GM21786 (cell line): ENCODE results near the gene YES1.
"Not testable (repeated sequence)": the region's sequence is repeated elsewhere in the genome, so short reads cannot be mapped to it uniquely, and the experiment has no call there.

Experiments used
- ATAC-seq: cut with Tn5 transposase; IDR thresholded peaks from one replicate; pipeline ENCODE4 v1.9.1; 2021; ENCODE audit not compliant: unreplicated experiment

The YES1 gene

DNA sequence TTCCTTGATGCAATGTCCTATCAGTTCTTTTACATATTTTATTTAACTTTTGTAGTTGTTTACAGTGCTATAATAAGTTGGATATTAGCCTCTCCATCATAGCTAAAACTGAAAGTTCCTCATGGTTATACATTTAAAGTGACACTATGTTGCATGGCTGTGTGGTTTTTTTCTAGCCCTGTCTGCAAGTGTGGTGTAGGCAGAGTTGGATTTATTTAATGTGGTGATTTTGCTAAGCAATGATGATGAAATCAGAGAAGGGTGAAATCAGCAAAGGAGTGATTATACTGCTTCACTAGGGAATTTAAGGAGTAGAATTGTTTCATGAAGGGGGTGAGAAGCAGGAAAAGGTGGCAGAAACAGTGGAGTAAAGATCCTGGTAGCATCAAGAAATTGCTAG is 81.3 kb downstream of the YES1 start:
- ATAC-seq = no peak

DNA sequence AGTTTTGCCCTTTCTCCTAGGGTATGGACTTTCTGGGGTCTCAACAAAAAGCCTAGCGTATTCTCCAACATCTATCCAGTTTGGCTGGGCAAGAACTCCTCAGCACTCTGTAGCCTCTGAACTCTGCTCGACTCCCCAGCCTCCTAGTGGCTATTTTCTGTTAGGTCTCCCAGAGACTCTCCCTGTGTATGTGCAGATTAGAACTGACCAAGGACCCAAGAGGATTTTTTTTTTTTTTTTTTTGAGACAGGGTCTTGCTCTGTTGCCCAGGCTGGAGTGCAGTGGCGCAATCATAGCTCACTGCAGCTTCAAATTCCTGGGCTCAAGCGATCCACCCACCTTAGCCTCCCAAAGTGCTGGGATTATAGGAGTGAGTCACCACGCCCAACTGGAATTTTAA is 81.9 kb downstream of the YES1 start:
- ATAC-seq = not testable (repeated sequence)

DNA sequence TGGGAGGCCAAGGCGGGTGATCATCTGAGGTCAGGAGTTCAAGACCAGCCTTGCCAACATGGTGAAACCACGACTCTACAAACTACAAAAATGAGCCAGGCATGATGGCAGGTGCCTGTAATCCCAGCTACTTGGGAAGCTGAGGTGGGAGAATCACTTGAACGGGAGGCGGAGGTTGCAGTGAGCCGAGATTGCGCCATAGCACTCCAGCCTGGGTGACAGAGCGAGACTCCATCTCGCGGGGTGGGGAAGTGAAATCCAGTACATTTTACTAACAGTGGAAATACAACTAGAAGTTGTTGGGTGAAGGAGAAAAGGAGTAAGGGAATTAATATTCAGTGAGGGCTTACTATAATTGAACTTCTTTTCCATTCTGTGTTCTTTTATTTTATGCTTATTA is 86.4 kb downstream of the YES1 start:
- ATAC-seq = no peak

DNA sequence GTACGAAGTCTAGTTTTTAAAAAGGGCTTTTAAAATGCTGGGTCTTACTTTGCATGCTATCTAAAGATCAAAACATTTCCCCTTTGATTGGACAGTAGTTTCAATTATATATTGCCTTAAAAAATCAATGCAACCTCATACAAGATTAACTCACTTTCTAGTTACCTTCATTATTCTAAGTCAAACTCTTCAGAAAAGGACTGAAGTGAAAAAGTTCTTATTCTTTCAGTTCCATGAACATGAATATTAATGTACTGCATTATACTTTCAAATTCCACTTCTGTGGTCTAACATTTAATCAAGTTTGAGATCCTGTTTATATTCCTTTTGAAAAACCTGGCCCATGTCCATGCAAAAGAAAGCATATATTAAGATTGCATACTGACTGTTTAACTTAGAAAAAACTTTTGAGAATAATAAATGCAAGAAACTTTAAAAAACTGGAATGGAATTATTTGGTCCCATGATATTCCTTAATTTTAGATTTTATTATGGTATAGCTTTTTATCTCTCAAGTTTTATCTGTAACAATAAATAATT is 88.4 kb downstream of the YES1 start:
- ATAC-seq = no peak

DNA sequence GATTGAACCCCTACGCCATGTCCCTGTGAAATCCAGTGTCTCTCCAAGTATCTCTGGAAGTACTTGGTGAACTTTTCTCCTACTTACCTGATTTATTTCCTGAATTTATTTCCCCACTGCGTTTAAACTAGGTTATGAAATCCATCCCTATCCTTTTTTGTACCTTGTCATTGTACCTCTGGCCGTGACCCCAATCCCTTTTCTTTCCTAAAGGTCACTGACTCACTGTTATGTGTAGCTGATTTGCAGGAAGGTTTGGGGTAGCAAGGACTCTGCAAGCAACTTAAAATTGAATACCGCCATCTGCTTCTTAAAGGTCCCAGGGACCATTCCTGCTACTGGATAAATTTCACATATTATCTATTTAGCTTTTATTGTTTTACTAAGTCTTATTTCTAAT is 95.0 kb downstream of the YES1 start:
- ATAC-seq = no peak

DNA sequence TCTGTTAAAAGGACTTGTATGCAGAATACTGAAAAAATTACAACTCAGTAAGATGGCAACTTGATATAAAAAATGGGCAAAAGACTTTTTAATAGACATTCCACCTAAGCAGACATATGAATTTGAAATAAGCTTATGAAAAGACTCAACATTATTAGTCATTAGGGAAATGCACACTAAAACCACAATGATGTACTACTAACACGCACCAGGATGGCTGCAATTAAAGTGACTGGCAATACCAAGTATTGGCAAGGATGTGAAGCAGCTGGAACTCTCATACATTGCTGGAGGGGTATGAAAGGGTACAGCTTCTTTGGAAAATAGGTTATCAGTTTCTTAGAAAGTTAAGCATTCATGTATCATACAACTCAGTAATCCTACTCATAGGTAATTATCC is 96.4 kb downstream of the YES1 start:
- no peak for ATAC-seq

DNA sequence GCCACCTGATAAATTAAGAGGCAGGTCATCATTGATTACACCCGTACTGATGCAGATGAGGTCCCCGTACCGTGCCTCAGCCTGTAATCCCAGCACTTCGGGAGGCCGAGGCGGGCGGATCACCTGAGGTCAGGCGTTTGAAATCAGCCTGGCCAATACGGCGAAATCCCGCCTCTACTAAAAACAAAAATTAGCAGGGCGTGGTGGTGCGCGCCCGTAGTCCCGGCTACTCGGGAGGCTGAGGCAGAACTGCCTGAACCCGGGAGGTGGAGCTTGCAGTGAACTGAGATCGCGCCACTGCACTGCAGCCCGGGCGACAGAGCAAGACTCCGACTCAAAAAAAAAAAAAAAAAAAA is 98.9 kb downstream of the YES1 start:
- ATAC-seq = no peak

DNA sequence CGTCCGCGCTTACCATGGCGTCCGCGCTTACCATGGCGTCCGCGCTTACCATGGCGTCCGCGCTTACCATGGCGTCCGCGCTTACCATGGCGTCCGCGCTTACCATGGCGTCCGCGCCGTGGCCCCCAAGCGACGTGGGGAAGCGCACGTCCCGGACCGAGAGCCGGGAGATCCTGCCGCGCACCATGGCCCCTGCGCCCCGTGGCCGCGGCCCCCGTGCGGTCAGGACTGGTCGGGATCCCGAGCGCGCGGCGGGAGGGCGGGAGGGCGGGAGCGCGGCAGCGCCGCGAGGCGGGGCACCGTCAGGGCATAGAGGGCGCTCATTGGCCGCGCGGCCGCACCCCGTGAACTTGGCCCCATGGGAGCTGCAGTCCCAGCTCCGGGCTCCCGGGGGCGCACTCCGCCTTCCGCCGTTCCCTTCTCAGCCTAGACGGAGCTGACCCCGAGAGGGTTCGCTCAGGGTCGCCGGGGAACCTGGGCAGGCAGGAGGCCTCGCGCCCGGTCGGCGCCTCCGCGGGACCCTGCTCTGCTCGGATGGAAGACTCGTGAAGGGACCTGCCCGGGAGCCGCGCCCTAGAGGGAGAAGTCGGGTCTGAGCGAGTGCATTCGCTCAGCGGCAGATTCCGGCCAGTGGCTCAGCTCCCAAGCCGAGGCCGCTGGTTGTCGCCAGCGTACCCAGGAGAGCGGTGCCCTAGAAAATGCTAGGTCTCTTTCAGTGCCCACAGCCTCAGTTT is 99.5 kb downstream of the YES1 start, which contains the start of gene ENOSF1:
Gene ENOSF1, minus strand, starts transcription at position 230 of the 734 bp plus-strand sequence. Its CDS starts 43 bp downstream, at position 187.
- ATAC-seq = peak; percentile 79

DNA sequence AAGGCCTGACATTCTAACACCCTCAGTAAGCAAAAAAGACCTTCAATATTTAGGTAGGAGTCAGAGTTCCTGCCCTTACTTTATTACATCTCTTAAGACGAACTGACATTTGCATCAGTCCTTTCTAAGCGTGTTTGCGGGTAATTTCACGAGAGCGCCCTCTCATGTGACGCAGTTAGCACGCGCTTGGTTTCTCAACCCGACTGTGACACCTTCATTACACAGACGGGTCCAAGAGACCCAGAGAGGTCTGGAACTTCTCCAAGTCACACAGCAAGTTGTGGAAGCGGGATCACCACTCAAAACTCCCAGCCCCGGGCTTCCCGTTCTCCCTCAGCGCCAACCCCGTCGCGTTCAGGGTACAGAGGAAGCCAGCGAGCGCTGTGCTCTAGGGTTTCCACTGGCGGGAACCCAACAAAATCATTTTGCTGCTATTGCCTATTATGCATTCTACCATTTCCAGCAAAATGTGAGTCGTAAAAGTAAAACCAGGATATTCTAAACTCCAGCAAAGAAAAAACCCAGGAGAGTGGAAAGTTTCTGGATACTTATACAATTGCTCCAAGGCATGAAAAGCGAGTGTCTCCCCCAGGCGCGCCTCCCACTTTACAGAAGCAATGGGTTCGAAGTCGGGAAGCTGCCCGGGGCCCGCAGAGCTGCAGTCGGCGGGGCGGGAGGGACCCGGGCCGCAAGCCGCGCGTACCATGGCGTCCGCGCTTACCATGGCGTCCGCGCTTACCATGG is 100.2 kb downstream of the YES1 start:
- ATAC-seq = peak; percentile 69

DNA sequence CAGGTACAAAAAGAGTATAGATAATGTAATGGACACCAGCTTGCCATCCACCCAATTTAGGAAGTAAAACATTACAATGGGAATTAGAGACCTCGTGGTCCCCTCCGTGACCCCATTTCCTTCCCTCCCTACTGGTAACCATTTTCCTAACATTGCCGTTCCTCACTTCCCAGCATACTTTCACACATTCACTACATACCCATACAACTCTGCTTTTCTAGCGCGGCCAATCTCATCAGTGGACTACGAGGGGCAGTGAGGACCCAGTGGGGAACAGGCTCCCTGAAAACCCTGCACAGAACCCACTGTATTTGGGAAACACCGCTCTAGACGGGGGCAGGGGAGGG is 100.8 kb downstream of the YES1 start:
- peak; percentile 5 for ATAC-seq

DNA sequence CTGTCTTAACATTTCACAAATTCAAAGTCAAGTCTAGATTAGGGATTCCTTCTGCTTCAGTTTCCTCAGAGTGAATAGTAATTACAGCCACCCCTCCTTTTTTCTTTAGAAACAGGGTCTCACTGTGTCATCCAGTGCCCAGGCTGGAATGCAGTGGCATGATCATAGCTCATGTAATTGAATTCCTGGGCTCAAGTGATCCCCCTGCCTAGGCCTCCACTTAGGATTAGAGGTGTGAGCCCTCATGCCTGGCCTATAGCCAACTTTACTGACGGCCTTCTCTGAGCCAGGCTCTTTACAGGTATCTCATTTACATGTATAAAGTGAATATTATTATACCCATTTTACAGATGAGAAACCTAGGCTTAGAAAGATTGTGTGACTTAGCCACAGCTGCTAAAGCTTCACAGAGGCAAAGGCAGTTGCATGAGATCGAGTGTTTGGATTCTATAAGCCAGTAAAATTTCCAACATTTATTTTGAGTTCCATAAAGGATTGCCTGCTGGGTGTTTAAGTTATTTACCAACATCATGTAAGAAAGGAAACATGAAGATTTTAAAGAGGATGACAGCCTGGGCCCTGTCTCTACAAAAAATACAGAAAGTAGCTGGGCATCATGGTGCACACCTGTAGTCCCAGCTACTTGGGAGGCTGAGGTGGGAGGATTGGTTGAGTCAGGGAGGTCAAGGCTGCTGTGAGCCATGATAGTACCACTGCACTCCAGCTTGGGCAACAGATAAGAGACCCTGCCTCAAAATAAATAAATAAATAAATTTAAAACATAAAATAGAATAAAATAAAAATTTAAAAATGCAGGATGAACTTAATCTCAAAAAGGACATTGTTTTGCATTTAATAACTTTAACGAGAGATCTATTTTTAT is 101.4 kb downstream of the YES1 start:
- no peak for ATAC-seq

DNA sequence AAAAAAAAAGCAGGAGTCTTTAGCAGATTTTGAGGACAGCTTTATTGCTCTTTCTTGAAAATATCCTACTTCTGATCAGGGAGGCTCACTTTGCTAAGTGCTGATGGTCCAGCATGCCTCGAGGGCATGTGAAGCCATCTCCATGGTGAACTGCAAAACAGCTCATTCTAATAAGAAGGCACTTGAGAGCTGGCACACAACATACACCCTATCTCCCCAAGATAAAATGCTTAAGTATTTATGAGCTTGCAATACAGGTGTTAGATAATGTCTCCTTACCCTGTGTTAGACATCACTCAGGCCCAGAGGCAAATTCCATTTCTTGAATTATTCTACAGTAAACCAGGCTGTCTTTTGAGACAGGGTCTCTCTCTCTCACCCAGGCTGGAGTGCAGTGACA is 102.3 kb downstream of the YES1 start:
- ATAC-seq = no peak

DNA sequence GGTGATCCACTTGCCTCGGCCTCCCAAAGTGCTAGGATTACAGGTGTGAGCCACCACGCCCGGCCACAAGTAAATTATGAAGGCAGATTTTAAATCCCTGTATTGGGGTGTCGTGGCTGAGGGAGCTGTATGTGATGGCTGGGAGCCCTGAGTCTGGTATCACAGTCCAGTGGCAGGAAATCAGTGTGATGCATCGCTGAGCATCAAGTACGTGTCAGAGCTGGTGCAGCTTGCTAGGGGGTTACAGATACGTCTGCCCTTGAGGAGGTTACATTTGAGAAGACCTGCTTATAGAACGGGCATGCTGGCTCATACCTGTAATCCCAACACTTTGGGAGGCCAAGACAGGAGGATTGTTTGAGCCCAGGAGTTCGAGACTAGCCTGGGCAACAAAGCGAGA is 103.9 kb downstream of the YES1 start:
- ATAC-seq = no peak

DNA sequence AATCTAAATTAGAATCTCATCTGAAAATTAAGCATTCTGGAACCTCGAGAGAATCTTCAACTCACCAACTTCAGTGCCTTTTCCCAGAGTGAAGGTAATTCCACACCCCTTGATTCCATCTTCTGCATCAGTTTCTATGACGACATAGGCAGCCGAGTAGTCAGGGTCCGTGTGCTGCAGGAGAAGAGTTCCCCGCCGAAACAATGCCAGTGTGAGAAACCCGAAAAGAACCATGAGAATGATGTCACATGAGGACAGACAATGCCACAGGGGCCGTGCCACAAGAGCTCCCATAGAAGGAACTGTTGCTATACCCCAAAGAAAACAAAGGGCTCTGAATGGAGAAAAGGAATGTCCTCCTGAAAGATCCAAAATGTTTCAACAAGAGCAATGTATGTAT is 105.6 kb downstream of the YES1 start:
- no peak for ATAC-seq

DNA sequence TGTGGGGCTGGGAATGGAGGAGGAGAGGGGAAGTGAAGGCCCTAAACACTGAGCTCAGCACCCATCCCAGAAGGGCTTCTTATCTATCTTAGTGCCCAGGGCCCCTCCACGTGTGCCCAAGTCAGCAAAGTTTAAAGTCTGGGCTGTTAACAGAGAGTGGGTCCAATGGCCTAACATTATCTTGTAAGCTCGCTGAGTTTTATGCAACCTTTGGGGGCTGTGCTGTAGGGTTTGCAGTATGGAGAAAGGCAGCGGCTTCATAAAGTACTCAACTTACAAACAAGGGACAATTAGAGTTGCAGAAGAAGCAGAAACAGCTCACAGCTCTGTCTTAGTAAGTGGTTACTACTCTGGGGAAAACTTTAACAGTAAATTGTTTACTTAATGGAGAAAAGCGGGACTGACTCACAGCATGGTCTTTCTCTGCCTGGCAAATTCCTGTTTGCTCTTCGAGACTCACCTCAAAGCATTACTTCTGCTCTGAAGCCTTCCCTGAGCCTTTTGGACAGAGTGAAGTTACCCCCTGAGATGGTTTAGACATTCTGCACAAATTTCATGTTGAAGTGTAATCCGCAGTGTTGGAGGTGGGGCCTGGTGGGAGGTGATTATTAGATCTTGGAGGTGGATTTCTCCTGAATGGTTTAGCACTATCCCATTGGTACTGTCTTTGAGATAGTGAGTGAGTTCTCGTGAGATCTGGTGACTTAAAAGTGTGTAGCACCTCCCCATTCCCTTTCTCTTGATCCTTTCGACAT is 108.7 kb downstream of the YES1 start:
- ATAC-seq = no peak

DNA sequence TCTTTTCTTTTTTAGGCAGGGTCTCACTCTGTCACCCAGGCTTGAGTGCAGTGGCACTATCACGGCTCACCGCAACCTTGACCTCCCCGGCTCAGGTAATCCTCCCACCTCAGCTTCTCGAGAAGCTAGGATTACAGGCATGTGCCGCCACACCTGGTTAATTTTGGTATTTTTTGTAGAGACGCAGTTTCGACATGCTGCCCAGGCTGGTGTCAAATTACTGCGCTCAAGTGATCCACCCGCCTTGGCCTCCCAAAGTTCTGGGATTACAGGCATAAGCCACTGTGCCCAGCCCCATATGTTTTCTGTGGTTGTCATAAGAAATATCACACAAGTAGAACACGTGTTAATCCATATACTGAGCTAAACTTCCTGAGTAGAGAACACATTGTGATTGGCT is 114.2 kb downstream of the YES1 start:
- no peak for ATAC-seq

DNA sequence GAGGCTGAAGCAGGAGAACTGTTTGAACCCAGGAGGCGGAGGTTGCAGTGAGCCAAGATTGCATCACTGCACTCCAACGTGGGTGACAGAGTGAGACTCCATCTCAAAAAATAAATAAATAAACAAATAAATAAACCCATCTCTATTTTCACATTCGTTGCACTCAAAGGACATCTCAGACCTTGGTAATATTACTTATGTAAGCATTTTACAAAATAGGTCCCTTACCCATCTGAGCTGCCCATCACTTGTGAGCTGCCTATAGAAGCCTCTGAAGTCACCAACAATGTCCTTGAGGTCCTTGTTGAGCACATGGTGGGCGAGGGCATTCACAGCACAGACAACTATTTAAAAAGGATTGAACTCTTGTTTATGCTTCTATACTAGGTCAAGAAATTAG is 115.0 kb downstream of the YES1 start:
- no peak for ATAC-seq

DNA sequence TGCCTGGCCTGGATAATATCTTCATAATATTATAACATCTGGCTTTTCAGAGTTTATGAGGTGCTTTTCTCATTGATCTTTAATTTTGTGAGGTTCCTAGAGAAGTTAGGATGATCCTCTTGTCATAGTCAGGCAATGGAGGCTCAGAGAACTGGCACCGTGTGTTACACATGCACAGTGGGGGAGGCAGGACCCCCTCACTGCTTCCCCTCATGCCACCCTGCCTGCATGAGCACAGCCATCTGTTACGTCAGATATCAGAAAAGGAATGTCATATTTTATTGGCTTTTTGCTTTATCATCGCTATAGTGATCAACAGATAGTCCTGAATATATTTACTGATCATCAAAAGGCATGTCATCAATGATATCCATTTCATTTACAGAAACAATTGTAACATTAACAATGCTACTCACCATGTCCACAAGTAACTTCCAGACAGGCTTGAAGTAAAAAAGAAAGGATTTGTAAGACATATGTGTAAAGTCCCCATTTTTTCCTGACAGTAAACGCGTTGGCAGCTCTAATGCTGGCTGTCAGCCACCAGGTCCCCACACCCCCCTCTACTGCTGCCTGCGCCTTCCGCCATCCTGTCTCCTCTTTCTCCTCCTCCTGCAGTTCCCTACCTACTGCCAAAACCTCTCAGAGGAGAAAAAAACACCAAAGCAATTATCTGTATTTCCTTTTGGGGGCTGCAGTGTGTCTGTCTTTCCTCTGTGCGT is 118.4 kb downstream of the YES1 start:
- ATAC-seq = no peak

DNA sequence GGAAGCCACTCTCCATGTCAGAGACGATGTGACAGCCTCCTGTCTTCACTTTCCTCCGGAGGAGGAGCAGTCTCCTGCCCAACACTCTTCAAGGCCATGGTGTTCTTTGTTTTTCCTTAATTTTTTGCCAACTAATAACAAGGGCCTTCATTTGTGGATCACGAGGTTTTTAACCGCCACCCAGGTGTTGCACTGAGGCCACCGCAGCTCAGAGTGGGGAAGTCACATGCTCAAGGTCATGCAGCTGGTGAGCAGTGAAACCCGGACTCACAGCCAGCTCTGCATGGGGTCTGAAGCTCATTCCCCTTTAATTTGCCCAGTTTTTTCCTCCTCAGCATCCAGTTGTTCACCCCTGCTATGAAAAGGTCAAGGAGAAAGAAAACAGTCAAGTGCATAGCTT is 119.2 kb downstream of the YES1 start:
- ATAC-seq = no peak

DNA sequence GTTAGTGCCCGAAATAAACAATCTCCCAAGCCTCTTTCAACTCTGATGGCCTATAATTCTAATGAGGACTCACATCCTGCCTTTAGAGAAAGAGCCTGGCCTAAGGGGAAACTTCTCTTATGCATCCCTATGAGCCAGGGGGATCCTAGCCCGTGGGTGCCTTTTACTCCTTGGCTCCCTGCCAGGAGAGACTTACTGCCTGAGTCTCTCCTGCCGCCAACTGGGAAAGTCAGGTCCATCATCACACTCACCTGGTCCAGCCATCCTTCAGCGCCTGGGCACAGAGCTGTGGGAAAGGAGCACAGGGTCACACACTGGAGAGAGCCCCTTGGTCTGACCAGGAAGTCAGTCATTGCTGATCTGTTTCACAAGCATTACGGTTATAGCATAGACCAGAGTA is 123.7 kb downstream of the YES1 start:
- ATAC-seq = no peak
